B cell (primary cell): ENCODE results near the gene HES7. TPM values are rescaled to one million over a fixed set of nuclear protein-coding genes. Genes with fewer than 3 reads are reported as not detected.

Source experiments
- ATAC-seq: fragments of 200-7000 bp; cut with Tn5 transposase; one replicate; pipeline ENCODE4 v1.10.0; 2021; ENCODE audit warnings: low read depth, mild to moderate bottlenecking, moderate number of reproducible peaks, moderate library complexity
- CTCF ChIA-PET: fragments of 350-600 bp; sonication (Branson Sonifier 250); formaldehyde crosslinking; loops from one replicate; lab custom pipeline; 2021; ENCODE audit warnings: antibody characterized with exemption, inconsistent platforms; lab: Charles Lee
- POLR2A ChIA-PET: fragments of 350-600 bp; sonication (Branson Sonifier 250); formaldehyde crosslinking; loops from one replicate; lab custom pipeline; 2021; ENCODE audit warnings: antibody characterized with exemption; lab: Charles Lee
- DNase-seq: peaks from one replicate; pipeline ENCODE4 v3.0.0; 2013
- H2AFZ ChIP-seq: 2 replicates; pipeline ENCODE4 v1.6.1; 2012; ENCODE audit warnings: mild to moderate bottlenecking, low read depth, low read length; ENCODE audit not compliant: insufficient read depth, poor library complexity, severe bottlenecking
- H3K27ac ChIP-seq, 2 donors: 1 replicate in 1 of 2; 2 replicates in 1 of 2; pipeline ENCODE4 v1.5.1; 2012 to 2013; ENCODE audit warnings: low read length in 2 of 2, mild to moderate bottlenecking in 2 of 2, moderate library complexity in 1 of 2
- H3K27me3 ChIP-seq, 4 experiments: fragments of 200-600 bp in 1 of 4; sonication (generic) in 1 of 4; replicated peaks in 1 of 4; 1 replicate in 2 of 4; 2 replicates in 2 of 4; pipeline versions ENCODE4 v1.6.1 to v1.7.0; 2013 to 2016; ENCODE audit warnings: low read length in 3 of 4, mild to moderate bottlenecking in 2 of 4, mixed read lengths in 1 of 4, moderate library complexity in 1 of 4; ENCODE audit not compliant: insufficient read depth in 4 of 4, control insufficient read depth in 3 of 4; ENCODE audit errors: control extremely low read depth in 1 of 4
- H3K36me3 ChIP-seq, 2 experiments: replicated peaks in 1 of 2; 1 replicate in 1 of 2; 2 replicates in 1 of 2; pipeline versions ENCODE4 v1.6.1 to v1.7.1; 2013; ENCODE audit warnings: low read length in 1 of 2; ENCODE audit not compliant: insufficient read depth in 2 of 2, control insufficient read depth in 1 of 2; ENCODE audit errors: control extremely low read depth in 1 of 2, extremely low read depth in 1 of 2
- H3K4me1 ChIP-seq, 2 donors: fragments of 200-600 bp in 1 of 2; sonication (generic) in 1 of 2; 1 replicate in 1 of 2; 2 replicates in 1 of 2; pipeline versions ENCODE4 v1.5.1 to v1.6.1; 2013 to 2017; ENCODE audit warnings: low read length in 2 of 2; ENCODE audit not compliant: control insufficient read depth in 2 of 2, insufficient read depth in 2 of 2
- H3K4me2 ChIP-seq: replicated peaks from 2 replicates; pipeline ENCODE3; 2012; ENCODE audit warnings: mild to moderate bottlenecking, low read depth, low read length; ENCODE audit not compliant: poor library complexity, severe bottlenecking
- H3K4me3 ChIP-seq, 5 experiments: fragments of 200-600 bp in 1 of 5; sonication (generic) in 1 of 5; 1 replicate in 3 of 5; 2 replicates in 2 of 5; pipeline versions ENCODE4 v1.5.1 to v1.7.0; 2011 to 2016; ENCODE audit warnings: low read length in 4 of 5, mild to moderate bottlenecking in 4 of 5, low read depth in 2 of 5, control low read depth in 1 of 5, moderate library complexity in 1 of 5; ENCODE audit not compliant: insufficient read depth in 1 of 5; ENCODE audit errors: control extremely low read depth in 1 of 5, extremely low read depth in 1 of 5
- H3K79me2 ChIP-seq: fragments of 200-600 bp; sonication (generic); one replicate; pipeline ENCODE4 v1.6.0; 2016; ENCODE audit warnings: low read length; ENCODE audit not compliant: control insufficient read depth, insufficient read depth
- H3K9ac ChIP-seq: fragments of 200-600 bp; sonication (generic); 2 replicates; pipeline ENCODE4 v1.6.1; 2017; ENCODE audit warnings: mild to moderate bottlenecking, low read length, moderate library complexity
- H3K9me3 ChIP-seq, 3 donors: one replicate each; pipeline versions ENCODE4 v1.6.1 to v1.7.1; 2013; ENCODE audit warnings: low read length in 2 of 3; ENCODE audit not compliant: control insufficient read depth in 2 of 3, insufficient read depth in 1 of 3; ENCODE audit errors: control extremely low read depth in 1 of 3
- H4K20me1 ChIP-seq: 2 replicates; pipeline ENCODE4 v1.6.0; 2012; ENCODE audit warnings: mild to moderate bottlenecking, low read length; ENCODE audit not compliant: insufficient read depth, control insufficient read depth, poor library complexity, severe bottlenecking
- H3K27ac Mint-ChIP-seq: one replicate; pipeline ENCODE4 v1.8.0; 2021; ENCODE audit warnings: mixed read lengths
- H3K27me3 Mint-ChIP-seq: one replicate; pipeline ENCODE4 v1.8.0; 2021; ENCODE audit warnings: mixed read lengths
- H3K4me1 Mint-ChIP-seq: one replicate; pipeline ENCODE4 v1.8.0; 2021; ENCODE audit warnings: mixed read lengths
- H3K4me3 Mint-ChIP-seq: one replicate; pipeline ENCODE4 v1.8.0; 2021; ENCODE audit warnings: mixed read lengths
- H3K9me3 Mint-ChIP-seq: one replicate; pipeline ENCODE4 v1.8.0; 2022; ENCODE audit warnings: mixed read lengths; ENCODE audit not compliant: insufficient read depth
- CTCF ChIP-seq: fragments of 200-600 bp; IDR thresholded peaks from one replicate; pipeline ENCODE4 v1.8.0; 2022; ENCODE audit warnings: antibody characterized with exemption, mild to moderate bottlenecking
- EZH2 ChIP-seq: IDR thresholded peaks from 2 replicates; pipeline ENCODE4 v1.6.1; 2012; ENCODE audit warnings: borderline replicate concordance, low read depth, mild to moderate bottlenecking, moderate library complexity, low read length; ENCODE audit not compliant: insufficient read depth, poor library complexity, severe bottlenecking
- WGBS: methylation state at CpG from one replicate; pipeline ENCODE4 v1.1.5; 2013; ENCODE audit warnings: missing lambda C conversion rate; ENCODE audit not compliant: insufficient coverage; 5-methylcytosine and 5-hydroxymethylcytosine counted together
- intact Hi-C: fragments of 100-400 bp; cut with micrococcal nuclease; formaldehyde crosslinking; loops from one replicate; pipeline ENCODE4 v1.10.0; 2022
- polyA plus RNA-seq: library from polyadenylated mRNA; depleted of rRNA; stranded (reverse); fragments of >200 nt; gene quantifications from 2 replicates; pipeline ENCODE4 v1.2.3, GENCODE V29; 2012
- total RNA-seq, 2 donors: library from RNA; stranded (reverse); fragments of 120-200 nt in 1 of 2; gene quantifications; 1 replicate in 1 of 2; 2 replicates in 1 of 2; pipeline versions ENCODE4 v1.2.3 to v1.2.4, GENCODE V29; 2013 to 2022

Gene HES7
- total and polyA plus RNA-seq, 2 donors (not counting 1 experiment from before 2014, with no cell fraction given): 0.34 TPM; not detected in 1

- no peak for ATAC-seq
Observed at GRCh38 chr17:8167526-8167925, 43.6 kb upstream of the HES7 start.

GRCh38 chr17:8166731-8167130 is 42.8 kb upstream of the HES7 start:
- no peak overlapping the region for H3K4me3 ChIP-seq
- H3K27ac ChIP-seq: no peak overlapping the region
- H3K36me3 ChIP-seq: peaks cover 0 to under 1% of the 10 kb centered on the region in 2 experiments
- no peak for TF ChIP-seq EZH2
- no peak for TF ChIP-seq CTCF
- no peaks in the 10 kb centered on the region for H3K27me3 ChIP-seq
- ChIA-PET CTCF (interaction anchor here (2.0 kb wide), 1 partner anchor 8 kb away, joined by 7 read pairs; no protein-coding TSS in a partner anchor), POLR2A (no interaction called here)
- no peak for DNase-seq
- no peak overlapping the region for H3K9ac ChIP-seq
- WGBS: 97% methylated on average over 4 of the region's 6 CpGs
- intact Hi-C loops: no loop called here
- Mint-ChIP-seq H3K27me3 (no peaks in the 10 kb centered on the region), H3K27ac (no peak overlapping the region), H3K4me1 (peaks cover 25% of the 10 kb centered on the region), H3K9me3 (no peaks in the 10 kb centered on the region), H3K4me3 (no peak overlapping the region)
- ATAC-seq: no peak
- peaks cover 21 to 27% of the 10 kb centered on the region in 2 donors for H3K4me1 ChIP-seq
- no peak overlapping the region for H2AFZ ChIP-seq
- H3K4me2 ChIP-seq: no peak overlapping the region
- no peaks in the 10 kb centered on the region for H3K9me3 ChIP-seq
- H4K20me1 ChIP-seq: peaks cover 4% of the 10 kb centered on the region
- H3K79me2 ChIP-seq: peaks cover 14% of the 10 kb centered on the region

More at GRCh38 chr17:8167526-8167925, 43.6 kb upstream of the HES7 start:
- Mint-ChIP-seq H3K4me1 (peaks cover 27% of the 10 kb centered on the region), H3K9me3 (no peaks in the 10 kb centered on the region), H3K27me3 (no peaks in the 10 kb centered on the region), H3K4me3 (no peak overlapping the region), H3K27ac (no peak overlapping the region)
- Histone ChIP-seq H3K4me1 (peaks cover 17 to 26% of the 10 kb centered on the region in 2 donors), H3K27me3 (no peaks in the 10 kb centered on the region), H3K9me3 (no peaks in the 10 kb centered on the region), H3K27ac (no peak overlapping the region), H3K4me3 (no peak overlapping the region), H3K9ac (no peak overlapping the region), H3K4me2 (no peak overlapping the region), H3K36me3 (no peaks in the 10 kb centered on the region), H2AFZ (no peak overlapping the region), H3K79me2 (peaks cover 7% of the 10 kb centered on the region), H4K20me1 (peaks cover under 1% of the 10 kb centered on the region)
- ChIA-PET CTCF (interaction anchor here (1.2 to 2.0 kb wide), 3 partner anchors 9 to 48 kb away, joined by 3 to 7 read pairs (median 5); no protein-coding TSS in a partner anchor), POLR2A (interaction anchor here (0.6 kb wide), 1 partner anchor 79 kb away, joined by 9 read pairs; no protein-coding TSS in a partner anchor)
- no peak for DNase-seq
- intact Hi-C loops: no loop called here
- no peak for TF ChIP-seq CTCF
- 100% methylated on average over 3 of the region's 3 CpGs for WGBS
